Effector CD4-positive, alpha-beta T cell (primary cell): Measurements from ENCODE around the gene FBXO5.
A peak's percentile ranks its signal among the peaks of the same experiment; 100 is the strongest.
"Not testable (repeated sequence)": the region's sequence is repeated elsewhere in the genome, so short reads cannot be mapped to it uniquely, and the experiment has no call there.

Experiments
- DNase-seq: peaks from one replicate; pipeline ENCODE4 v3.0.0-alpha.2; 2020

FBXO5 gene

GRCh38 chr6:152986978-152987377, 4.1 kb upstream of the FBXO5 start:
- no peak for DNase-seq

DNA sequence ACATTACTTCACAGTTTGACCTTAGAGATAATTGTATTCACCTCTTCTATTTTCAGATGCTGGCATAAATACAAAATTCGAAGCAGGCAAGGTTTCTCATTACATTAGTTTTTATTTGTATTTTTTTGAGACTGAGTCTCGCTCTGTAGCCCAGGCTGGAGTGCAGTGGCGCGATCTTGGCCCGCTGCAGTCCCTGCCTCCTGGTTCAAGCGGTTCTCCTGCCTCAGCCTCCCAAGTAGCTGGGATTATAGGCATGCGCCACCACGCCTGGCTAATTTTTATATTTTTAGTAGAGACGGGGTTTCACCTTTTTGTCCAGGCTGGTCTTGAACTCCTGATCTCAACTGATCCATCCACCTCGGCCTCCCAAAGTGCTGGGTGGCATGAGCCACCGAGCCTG, 2.5 kb upstream of the FBXO5 start:
- DNase-seq: not testable (repeated sequence)

DNA sequence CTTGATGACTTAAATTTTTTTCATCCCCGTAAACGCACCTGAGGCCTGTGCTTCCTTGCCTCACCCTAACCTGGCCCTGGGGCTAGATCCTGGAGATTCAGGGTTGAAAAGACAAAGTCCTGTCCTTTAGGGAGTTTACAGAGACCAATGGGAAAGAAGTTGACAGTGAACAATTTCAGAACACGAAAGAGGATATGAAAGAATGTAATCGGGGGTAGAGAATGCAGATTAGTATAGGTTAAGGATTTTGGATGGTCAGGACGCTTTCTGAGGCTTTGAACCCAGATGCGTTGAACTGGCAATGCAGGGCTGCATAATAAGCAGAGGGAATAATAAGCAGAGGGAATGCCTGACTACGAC, 1.7 kb upstream of the FBXO5 start:
- no peak for DNase-seq

- DNase-seq: peak; percentile 90
Measured at GRCh38 chr6:152983637-152984512, 1.0 kb upstream of the FBXO5 start.

- no peak for DNase-seq
Measured at GRCh38 chr6:152981989-152982903, 595 bp downstream of the FBXO5 start.

GRCh38 chr6:152981219-152981618, 1.6 kb downstream of the FBXO5 start:
- no peak for DNase-seq

- DNase-seq: no peak
Measured at GRCh38 chr6:152980656-152981055, 2.2 kb downstream of the FBXO5 start.

GRCh38 chr6:152979116-152979515, 3.7 kb downstream of the FBXO5 start:
- no peak for DNase-seq

DNA sequence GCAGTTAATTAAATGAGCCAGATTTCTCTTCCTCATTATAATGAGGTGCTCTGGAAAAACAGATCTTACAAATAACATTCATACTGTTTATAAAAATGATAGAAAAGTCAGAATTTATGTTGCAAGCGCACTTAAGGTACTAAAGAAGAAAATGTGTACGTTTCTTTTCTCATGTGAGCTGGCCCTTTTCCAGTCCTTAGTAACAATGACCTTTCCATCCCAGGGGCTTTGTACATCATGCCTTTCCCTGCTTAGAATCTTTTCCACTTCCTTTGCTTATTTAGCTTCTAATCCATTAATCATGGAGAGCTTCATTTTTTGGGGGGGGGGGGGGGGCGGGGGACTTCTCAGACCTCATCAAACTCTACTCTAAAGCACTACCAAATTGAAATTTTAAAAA, 4.8 kb downstream of the FBXO5 start:
- no peak for DNase-seq

DNA sequence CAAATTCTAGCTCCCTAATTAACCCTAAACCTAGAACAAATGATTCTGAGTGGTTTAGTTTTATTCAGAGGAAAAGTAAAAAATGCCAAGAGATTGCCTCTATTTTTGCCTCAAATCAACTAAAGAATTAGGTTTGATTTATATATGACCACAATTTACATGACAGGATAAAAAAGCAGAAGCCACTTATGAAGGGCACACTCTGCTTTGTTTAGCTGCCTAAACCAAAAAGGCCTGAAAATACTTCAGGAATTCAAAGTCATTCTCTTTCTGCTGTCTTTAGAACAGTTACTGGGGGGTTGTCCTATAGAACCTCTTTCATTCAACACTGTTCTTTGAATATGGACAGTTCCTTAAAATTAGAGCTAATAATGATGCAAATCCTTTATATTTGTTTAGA, 5.3 kb downstream of the FBXO5 start:
- no peak for DNase-seq

- no peak for DNase-seq
Measured at GRCh38 chr6:152976749-152977148, 6.1 kb downstream of the FBXO5 start.

- no peak for DNase-seq
Measured at GRCh38 chr6:152975204-152975915, 7.5 kb downstream of the FBXO5 start.

GRCh38 chr6:152973916-152974315, 8.9 kb downstream of the FBXO5 start:
- DNase-seq: no peak

- no peak for DNase-seq
Measured at GRCh38 chr6:152969688-152970418, 13.0 kb downstream of the FBXO5 start.

GRCh38 chr6:152966168-152966894, 16.5 kb downstream of the FBXO5 start:
- DNase-seq: not testable (repeated sequence)

- DNase-seq: no peak
Measured at GRCh38 chr6:152959333-152959732, 23.5 kb downstream of the FBXO5 start.

DNA sequence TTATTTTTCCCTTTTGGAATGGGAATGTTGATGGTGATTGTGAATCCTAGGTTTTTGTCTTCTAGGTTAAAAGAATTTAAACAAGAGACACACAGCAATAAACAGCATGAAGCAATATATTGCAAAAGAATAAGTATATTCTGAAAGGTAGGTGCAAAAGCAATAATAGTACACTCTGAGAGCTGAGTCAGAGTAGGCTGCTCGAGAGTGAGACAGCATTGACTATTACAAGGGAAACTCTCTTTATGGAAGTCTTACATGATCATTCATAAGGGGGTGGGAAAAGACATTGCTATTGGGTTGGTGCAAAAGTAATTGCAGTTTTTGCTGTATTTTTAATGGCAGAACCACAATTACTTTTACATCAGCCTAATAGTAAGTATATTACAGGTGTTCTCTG, 25.0 kb downstream of the FBXO5 start:
- DNase-seq: no peak

DNA sequence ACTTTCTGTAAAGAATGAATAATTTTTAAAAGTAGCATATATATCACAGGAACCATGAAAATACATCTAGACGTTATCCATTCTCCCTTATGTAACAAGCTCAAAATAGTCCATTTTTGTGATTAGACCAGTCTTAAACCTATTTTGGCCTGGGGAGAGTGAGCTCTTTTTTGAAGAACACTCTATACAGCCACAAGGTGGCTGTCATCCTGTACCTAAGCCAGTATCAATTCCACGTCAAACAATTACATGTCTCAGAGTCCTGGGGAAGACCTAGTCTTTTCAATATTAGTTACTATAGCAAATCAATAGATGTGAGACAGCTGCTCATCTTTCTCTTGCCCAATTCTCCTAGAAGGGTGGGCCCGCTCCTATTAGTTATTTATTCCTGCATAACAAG, 28.4 kb downstream of the FBXO5 start:
- DNase-seq: no peak

DNA sequence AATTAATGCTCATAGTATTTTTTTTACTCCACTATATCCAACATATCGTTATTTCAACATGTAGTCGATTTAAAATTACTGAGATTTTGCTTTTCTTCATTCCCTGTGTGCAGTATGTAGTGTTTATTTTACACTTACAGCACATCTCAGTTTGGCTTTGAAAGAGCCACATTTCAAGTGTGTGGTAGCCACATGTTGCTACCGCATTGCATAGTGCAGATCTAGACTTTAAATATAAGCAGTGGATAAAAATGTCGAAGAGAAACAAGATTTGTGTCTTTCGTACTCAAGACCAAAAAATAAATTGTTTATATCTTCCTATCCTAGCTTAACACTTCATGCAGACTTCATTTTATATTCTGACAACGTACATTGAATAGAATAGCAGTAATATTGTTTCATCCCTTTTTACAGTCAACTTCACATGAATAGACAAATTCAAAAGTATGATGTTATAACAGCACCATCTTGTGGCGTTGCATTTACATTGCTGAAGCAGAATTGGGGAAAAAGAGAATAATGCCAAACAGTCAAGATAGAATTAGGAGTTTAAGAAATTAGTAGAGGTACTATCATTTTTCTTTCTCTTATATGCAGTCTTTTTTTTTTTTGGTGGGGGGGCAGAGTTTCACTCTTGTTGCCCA, 29.9 kb downstream of the FBXO5 start:
- no peak for DNase-seq

GRCh38 chr6:152952045-152952444, 30.8 kb downstream of the FBXO5 start:
- no peak for DNase-seq

DNA sequence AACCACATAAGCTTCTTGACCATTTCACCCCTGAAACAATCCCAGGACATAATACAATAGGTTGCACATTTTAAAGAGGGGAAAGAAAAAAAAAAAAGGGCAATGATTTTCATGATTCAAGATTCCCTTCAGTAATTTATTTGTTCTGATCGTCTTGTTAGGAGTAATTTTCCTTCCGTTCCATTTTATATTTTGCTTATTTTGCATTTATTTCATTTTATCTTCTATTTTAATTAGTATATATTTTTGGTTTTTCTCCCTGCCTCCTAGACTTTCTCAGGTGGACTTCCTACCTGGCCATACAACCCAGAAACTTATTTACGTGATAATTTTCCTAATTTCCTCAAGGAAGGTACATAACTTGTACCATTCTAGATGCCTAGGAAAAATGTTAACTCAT, 32.6 kb downstream of the FBXO5 start:
- no peak for DNase-seq
